ENCODE measurements around the gene DNAH2. TPM values are rescaled to one million over a fixed set of nuclear protein-coding genes. Genes with fewer than 3 reads are reported as not detected.
A peak's percentile ranks its signal among the peaks of the same experiment; 100 is the strongest.

Gene DNAH2, protein sequence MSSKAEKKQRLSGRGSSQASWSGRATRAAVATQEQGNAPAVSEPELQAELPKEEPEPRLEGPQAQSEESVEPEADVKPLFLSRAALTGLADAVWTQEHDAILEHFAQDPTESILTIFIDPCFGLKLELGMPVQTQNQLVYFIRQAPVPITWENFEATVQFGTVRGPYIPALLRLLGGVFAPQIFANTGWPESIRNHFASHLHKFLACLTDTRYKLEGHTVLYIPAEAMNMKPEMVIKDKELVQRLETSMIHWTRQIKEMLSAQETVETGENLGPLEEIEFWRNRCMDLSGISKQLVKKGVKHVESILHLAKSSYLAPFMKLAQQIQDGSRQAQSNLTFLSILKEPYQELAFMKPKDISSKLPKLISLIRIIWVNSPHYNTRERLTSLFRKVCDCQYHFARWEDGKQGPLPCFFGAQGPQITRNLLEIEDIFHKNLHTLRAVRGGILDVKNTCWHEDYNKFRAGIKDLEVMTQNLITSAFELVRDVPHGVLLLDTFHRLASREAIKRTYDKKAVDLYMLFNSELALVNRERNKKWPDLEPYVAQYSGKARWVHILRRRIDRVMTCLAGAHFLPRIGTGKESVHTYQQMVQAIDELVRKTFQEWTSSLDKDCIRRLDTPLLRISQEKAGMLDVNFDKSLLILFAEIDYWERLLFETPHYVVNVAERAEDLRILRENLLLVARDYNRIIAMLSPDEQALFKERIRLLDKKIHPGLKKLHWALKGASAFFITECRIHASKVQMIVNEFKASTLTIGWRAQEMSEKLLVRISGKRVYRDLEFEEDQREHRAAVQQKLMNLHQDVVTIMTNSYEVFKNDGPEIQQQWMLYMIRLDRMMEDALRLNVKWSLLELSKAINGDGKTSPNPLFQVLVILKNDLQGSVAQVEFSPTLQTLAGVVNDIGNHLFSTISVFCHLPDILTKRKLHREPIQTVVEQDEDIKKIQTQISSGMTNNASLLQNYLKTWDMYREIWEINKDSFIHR (N-terminal part only)
- 10 to 100 TPM in 2 of 12 donors, 1 to 10 TPM in 9, not detected in 1; 2.3 to 13.6 (median 3.8) TPM for polyA plus RNA-seq (ENCODE audit: insufficient read length in 12 of 12)
- long read RNA-seq, donor 1: 0 reads
- long read RNA-seq, donor 2: 0 reads
- long read RNA-seq, donor 3, partial matches to known transcripts: 35 of 35 reads
- long read RNA-seq, donor 3, other reads (novel, unspliced or antisense): 0 of 35 reads
- long read RNA-seq, donor 4: 0 reads
- long read RNA-seq, donor 5: 0 reads
- long read RNA-seq, donor 6: 0 reads
- long read RNA-seq, donor 7: 0 reads
- long read RNA-seq, donor 8: 0 reads
- long read RNA-seq, donor 9: 0 reads
- long read RNA-seq, donor 10: 0 reads
- long read RNA-seq, donor 11: 0 reads

DNA sequence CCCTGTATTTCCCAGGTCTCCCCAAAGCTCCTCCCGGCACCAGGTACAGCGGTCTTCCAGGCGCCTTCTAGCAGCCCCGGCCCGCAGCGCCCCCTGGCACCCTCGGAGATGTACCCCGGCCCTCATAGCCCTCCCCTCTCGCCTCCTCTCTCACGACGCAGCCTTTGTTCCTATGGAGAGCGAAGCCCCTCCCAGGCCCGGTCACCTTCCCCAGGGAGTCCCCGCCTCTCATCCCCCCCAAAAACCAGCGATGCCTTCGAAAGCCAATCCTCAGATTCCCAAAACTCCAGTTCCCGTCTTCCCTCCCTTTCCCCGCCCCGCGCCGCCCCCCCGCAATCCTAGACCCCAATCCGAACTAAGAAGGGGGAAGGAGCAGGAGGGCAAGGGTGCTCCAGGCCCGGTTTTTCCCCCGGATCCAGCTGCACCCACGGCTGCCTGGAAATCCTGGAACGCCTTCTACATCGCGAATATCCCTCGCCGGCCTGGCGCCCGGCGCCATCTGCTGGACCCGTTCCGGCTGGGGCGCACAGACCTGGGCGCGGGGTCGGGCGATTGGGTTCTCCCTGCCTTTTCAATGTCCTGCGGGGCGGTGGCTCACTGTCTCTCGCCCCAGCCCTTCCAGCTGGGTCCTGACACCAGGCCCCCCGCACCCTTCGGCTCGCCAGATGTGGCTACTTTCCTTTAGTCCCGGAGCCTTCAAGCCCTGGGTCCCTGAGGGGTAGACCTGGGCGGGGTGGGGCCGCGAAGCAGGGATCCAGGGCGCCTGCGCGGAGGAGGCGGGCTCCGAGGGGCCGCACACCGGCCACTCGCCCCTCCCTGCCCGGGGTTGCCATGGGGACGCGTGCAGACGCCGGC lies at the start of gene DNAH2:
Gene DNAH2, plus strand, starts transcription at position 844 of the 855 bp plus-strand sequence. CDS start 1,991 bp downstream, outside the sequence.
- DNase-seq: peak; percentile 87

DNA sequence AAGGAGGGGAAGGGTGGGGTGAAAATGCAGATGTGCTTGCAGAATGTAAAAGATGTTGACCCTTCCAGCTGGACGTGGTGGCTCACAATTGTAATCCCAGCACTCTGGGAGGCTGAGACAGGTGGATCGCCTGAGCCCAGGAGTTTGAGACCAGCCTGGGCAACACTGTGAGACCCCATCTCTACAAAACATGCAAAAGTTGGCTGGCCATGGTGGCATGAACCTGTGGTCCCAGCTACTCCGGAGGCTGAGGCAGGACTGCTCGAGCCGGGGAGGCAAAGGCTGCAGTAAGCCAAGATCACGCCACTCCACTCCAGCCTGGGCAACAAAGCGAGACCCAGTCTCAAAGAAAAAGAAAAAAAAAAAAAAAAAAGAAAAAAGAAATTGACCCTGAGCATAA lies 49.1 kb upstream of the DNAH2 start:
- DNase-seq: no peak

DNA sequence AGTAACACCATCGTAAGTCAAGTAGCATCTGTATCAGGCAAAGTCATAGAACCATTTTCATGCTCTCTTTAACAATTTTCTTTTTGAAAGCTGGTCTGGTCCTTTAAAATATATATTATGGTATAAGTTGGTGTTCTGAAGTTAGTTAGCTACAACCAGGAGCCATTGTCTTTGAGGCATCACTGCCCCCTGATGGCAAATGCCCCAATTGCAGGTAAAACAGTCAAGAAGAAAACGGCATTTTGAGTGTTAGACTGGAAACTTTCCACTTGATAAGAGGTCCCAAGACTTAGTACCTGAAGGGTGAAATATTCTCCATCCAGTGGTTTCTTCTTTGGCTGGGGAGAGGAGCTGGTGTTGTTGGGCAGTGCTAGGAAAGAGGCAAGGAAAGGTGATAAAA lies 44.3 kb upstream of the DNAH2 start:
- DNase-seq: no peak

DNA sequence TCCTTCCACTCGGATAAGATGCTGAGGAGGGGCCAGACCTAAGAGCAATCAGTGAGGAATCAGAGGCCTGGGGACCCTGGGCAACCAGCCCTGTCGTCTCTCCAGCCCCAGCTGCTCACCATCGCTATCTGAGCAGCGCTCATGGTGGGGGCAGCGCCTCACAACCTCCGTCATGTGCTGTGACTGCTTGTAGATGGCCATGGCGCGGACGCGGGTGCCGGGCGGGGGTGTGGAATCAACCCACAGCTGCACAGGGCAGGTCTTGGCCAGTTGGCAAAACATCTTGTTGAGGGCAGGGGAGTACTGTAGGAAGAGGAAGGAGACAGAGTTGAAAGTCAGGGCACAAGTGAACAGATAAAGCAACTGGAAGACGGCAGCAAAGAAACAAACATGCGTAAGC lies 42.6 kb upstream of the DNAH2 start:
- DNase-seq: no peak

DNA sequence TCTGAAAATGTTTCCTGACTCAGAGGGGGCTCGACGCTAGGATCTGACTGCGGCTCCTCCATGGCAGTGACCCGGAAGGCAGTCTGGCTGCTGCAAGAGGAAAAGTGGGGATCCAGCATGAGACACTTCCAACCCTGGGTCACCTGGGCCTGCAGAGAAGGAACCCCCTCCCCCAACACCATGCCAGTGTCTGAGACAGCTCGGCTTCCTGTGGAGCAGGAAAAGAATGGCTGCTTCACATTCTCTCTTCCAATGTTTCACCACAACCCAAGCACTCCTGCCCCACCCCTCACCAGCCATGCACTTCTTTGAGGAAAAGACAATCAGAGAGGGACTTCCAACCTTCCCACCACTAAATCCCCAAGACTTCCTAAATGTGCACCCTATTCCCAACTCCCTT lies 41.0 kb upstream of the DNAH2 start:
- no peak for DNase-seq

DNA sequence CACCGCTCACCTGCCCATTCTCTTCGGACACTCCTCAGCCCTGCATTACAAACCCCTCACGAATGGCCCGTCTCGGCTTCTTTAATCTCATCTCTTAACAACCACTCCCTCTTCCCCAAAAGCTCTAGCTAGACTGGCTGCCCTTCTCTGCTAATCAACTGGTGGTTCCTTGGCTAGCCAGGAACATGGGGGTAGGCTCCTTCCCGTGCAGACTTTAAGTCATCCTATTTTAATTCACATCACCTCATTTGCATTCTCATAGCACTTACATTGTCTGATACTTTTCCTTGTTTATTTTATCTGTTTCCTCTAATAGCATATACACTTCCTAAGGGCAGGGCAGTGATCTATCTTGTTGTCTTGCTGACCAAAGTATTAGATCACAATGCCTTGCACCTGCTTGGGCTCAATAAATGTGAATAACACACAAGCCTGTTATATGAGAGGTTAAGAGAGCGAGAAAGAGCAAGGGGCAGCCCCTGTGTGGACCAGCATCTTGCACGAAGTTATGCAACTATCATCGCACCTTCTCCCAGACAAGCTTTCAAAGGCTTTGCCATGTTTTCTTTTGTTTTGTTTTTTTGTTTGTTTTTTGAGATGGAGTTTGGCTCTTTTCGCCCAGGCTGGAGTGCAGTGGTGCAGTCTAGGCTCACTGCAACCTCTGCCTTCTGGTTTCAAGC lies 40.0 kb upstream of the DNAH2 start:
- DNase-seq: no peak

DNA sequence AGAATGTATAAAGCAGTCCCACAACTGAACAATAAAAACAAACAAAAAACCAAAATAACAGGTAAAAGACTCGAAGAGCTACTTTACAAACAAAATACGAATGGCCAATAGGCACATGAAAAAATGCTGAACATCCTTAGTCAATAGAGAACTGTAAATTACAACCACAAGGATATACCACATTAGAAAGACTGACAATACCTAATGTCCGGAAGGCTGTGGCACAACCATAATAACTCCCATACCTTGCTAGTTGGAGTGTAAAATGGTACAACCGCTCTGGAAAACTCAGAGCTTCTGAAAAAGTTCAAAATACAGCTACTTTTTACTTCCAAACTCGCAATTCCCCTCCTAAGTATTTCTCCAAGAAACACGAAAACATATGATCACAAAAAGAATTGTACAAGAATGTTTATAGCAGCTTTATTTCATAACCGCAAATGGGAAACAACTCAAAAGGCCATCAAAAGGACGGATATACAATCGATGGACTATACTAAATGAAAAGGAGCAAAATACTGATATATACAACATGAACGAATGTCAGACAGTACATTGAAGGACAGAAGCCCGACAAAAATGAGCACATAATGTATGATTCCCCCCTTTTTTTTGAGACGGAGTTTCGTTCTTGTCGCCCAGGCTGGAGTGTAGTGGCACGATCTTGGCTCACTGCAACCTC lies 32.6 kb upstream of the DNAH2 start:
- DNase-seq: no peak

DNA sequence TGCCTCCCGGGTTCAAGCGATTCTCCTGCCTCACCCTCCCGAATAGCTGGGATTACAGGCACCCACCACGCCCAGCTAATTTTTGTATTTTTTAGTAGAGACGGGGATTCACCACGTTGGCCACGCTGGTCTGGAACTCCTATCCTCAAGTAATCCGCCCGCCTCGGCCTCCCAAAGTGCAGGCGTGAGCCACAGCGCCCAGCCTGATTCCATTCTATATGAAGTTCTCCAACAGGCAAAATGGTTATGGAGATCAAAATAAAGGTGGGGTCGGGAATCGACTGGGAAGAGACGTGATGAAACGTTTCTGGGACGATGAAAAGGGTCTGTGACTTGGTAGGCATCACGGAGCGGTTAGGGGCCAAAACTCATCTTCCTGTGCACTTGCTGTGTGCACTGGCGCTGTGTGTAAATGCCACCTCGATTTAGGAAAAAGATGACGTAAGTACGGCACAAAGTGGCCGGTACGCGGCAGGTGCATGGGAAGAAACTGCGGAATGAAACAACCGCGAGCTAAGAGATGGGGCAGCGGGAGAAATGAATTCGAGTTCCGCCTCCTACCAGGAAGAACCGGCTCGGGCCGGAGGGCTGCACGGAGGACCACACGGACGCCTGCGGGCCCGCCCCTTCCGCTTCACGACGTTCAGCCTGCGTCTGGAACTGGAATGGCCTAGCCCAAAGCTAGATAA lies 31.9 kb upstream of the DNAH2 start:
- no peak for DNase-seq

DNA sequence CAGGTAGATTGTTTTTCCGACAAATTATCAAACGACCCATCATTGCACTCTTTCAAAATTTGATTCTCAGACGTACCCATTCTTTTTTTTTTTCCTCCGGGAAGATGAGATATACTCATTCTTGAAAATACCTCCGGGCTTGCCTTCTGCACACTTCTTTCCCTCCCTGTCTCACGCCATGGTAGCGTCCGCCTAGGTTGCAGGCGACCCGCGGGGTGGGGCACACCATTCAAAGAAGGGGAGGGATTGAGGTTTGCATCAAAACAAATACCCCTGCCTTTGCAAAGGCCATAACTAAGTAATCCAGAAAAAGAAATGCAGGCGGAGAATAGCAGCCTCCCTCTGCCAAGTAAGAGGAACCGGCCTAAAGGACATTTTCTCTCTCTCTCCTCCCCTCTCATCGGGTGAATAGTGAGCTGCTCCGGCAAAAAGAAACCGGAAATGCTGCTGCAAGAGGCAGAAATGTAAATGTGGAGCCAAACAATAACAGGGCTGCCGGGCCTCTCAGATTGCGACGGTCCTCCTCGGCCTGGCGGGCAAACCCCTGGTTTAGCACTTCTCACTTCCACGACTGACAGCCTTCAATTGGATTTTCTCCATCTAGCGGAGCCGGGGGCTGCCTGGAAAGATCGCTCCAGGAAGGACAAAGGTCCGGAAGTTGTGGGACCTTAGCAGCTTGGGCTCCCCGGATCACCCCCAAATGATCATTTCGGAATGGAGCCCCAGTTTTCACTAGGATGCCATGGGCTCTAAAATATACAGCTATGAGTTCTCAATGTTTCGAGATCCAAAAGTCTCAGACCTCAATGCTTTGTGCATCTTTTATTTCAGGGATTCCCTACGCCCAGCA lies 31.1 kb upstream of the DNAH2 start:
- peak; percentile 95 for DNase-seq

DNA sequence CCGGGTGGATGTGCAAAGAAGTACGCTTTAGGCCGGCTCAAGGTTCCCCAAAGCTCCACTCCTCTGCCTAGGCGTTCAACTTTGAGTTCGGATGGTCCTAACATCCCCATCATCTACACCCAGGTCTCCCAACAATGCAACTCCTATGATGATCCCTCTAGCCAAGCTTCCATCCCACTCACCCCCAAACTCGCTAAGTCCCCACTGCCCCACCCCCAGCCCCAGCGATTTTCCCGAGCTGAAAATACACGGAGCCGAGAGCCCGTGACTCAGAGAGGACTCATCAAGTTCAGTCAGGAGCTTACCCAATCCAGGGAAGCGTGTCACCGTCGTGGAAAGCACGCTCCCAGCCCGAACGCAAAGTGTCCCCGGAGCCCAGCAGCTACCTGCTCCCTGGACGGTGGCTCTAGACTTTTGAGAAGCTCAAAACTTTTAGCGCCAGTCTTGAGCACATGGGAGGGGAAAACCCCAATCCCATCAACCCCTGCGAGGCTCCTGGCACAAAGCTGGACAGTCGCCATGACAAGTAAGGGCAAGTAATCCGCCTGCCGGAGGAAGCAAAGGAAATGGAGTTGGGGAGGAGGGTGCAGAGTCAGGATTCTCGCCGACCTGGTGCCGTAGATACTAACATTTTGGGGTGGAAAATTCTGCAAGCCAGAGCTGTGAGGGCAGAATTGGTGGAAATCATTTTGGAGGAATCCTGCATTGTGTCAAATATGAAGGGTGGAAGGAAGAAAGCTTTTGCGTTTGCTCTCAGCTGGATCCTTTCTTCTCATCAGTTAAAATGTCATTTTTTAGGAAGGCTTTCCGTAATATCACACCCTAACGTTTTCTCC lies 30.3 kb upstream of the DNAH2 start, which contains the start of gene TP53:
Gene TP53, minus strand, starts transcription at position 419 of the 836 bp plus-strand sequence. CDS start 10,896 bp downstream, outside the sequence.
- peak; percentile 89 for DNase-seq

DNA sequence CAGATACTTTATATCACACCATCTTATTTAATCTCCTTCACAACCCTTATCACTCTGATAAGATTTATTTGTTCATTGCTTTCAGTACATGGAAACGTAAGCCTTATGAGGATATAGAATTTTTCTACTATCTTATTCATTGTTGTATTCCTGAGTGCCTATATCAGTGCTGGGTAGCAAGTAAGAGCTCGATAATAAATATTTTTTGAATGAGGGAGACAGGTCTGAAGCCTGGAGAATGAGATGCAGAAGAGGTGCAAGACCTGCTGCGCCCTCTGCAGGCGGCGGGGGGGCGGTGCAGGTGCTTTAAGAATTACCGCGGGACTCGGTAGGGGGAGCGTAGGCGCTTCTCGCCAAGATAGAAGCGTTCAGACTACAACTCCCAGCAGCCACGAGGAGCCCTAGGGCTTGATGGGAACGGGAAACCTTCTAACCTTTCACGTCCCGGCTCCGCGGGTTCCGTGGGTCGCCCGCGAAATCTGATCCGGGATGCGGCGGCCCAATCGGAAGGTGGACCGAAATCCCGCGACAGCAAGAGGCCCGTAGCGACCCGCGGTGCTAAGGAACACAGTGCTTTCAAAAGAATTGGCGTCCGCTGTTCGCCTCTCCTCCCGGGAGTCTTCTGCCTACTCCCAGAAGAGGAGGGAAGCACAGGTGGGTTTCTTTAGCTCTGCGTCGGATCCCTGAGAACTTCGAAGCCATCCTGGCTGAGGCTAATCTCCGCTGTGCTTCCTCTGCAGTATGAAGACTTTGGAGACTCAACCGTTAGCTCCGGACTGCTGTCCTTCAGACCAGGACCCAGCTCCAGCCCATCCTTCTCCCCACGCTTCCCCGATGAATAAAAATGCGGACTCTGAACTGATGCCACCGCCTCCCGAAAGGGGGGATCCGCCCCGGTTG lies 29.4 kb upstream of the DNAH2 start, which contains the start of gene WRAP53:
Gene WRAP53, plus strand, starts transcription at position 570 of the 900 bp plus-strand sequence. Its CDS starts 172 bp downstream, at position 742.
- peak; percentile 98 for DNase-seq

DNA sequence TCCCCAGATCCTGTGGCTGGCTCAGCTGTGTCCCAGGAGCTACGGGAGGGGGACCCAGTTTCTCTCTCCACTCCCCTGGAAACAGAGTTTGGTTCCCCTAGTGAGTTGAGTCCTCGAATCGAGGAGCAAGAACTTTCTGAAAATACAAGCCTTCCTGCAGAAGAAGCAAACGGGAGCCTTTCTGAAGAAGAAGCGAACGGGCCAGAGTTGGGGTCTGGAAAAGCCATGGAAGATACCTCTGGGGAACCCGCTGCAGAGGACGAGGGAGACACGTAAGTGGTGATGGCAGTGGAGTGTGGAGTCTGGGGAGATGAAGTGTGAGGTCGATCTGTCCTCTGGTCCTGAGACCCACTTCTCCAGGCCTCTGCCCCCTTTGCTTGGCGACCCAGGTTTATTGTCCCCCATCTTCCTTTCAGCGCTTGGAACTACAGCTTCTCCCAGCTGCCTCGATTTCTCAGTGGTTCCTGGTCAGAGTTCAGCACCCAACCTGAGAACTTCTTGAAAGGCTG lies 28.7 kb upstream of the DNAH2 start:
- no peak for DNase-seq

DNA sequence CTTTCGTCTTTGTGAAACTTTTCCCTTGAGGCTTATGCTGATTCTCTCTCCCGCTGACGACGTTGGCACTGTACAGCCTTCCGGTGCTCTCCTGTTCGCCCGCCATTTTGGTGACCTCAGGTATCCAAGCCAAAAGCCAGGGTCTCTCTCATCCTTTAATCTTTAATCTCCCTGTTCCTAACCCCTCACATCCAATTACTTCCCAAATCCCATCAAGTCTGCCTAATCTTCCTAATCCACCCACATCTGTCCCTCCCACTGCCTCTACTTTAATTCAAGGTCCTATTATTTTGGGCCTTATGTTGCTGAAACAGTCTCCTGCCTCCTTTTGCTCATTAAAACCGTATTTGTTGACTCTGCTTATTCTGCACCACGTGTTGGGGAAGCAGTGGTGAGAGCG lies 22.0 kb upstream of the DNAH2 start:
- DNase-seq: no peak

DNA sequence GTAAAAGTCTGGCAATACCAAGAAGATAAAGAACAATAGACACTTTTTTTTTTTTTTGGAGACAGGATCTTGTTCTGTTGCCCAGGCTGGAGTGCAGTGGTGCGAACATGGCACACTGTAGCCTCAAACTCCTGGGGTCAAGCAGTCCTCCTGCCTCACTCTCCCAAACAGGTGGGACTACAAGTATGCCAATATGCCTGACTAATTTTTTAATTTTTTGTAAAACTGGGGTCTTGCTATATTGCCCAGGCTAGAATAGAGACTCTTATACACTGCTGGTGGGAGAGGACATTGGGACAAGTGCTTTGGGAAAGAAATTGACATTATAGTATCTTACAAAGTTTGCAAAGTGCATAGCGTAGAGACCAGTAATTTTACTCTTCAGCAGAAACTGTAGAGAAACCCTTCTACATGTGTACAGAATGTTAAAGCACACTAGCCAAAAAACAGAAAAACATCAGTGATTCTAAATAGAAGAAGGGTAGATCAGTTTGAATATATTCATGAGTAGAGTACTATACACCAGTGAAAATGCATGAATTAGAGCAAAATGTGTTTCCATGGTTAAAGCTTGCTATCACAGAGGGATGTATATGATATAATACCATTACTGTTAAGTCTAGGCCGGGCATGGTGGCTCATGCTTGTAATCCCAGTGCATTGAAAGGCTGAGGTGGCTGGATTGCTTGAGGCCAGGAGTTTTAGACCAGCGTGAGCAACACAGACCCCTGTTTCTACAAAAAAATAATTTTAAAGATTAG lies 19.5 kb upstream of the DNAH2 start:
- no peak for DNase-seq

DNA sequence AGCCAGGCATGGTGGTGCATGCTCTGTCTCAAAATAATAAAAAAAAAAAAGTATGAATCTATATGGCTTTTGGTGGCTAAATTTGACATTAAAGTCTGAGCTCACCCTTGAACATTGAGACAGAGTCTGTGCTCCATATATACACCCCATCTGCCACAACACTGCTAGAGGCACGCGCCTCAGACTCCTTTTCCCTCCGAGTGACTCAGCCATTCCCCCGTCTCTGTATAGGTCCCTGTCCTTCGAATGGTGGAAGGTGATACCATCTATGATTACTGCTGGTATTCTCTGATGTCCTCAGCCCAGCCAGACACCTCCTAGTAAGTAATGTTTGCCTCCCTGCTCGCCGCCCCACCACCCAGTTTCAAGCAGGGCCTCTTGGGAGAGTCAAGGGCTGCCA lies 17.0 kb upstream of the DNAH2 start:
- no peak for DNase-seq
